ENCODE data around the gene TMEM181.

DNA sequence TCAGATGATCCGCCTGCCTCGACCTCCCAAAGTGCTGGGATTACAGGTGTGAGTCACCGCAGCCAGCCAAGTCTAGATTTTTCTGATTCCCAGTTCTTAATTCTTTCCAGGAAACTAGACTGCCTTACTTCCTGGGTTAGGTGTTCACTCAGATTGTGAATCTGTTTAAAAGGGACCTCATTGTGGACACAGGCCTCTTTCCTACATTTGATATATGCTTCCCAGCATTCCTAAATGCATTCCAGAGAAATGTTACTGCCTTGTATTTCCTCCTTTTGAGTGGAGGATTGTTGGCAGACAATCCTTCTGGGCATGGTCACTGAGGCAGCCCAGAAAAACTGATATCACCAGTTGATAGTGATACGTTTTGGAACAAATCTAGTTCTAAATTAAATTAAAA is 15.7 kb downstream of the TMEM181 start:
- TF ChIP-seq, protein P1, sequence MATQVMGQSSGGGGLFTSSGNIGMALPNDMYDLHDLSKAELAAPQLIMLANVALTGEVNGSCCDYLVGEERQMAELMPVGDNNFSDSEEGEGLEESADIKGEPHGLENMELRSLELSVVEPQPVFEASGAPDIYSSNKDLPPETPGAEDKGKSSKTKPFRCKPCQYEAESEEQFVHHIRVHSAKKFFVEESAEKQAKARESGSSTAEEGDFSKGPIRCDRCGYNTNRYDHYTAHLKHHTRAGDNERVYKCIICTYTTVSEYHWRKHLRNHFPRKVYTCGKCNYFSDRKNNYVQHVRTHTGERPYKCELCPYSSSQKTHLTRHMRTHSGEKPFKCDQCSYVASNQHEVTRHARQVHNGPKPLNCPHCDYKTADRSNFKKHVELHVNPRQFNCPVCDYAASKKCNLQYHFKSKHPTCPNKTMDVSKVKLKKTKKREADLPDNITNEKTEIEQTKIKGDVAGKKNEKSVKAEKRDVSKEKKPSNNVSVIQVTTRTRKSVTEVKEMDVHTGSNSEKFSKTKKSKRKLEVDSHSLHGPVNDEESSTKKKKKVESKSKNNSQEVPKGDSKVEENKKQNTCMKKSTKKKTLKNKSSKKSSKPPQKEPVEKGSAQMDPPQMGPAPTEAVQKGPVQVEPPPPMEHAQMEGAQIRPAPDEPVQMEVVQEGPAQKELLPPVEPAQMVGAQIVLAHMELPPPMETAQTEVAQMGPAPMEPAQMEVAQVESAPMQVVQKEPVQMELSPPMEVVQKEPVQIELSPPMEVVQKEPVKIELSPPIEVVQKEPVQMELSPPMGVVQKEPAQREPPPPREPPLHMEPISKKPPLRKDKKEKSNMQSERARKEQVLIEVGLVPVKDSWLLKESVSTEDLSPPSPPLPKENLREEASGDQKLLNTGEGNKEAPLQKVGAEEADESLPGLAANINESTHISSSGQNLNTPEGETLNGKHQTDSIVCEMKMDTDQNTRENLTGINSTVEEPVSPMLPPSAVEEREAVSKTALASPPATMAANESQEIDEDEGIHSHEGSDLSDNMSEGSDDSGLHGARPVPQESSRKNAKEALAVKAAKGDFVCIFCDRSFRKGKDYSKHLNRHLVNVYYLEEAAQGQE (IDR thresholded peaks at IDR 0.05) = no peak
- TF ChIP-seq NFE2L2 (conservative IDR thresholded peaks at IDR 0.05; ENCODE audit: low read length) (no peak), POLR2A (IDR thresholded peaks at IDR 0.05; ENCODE audit: low read length) (no peak), HDAC2 (IDR thresholded peaks at IDR 0.05) (no peak), SREBF2 (IDR thresholded peaks at IDR 0.05) (no peak), MYC (IDR thresholded peaks at IDR 0.05; ENCODE audit: borderline replicate concordance, low read length) (no peak), PHF8 (IDR thresholded peaks at IDR 0.05; ENCODE audit: borderline replicate concordance, low read depth) (no peak)
- TF ChIP-seq, protein P2, sequence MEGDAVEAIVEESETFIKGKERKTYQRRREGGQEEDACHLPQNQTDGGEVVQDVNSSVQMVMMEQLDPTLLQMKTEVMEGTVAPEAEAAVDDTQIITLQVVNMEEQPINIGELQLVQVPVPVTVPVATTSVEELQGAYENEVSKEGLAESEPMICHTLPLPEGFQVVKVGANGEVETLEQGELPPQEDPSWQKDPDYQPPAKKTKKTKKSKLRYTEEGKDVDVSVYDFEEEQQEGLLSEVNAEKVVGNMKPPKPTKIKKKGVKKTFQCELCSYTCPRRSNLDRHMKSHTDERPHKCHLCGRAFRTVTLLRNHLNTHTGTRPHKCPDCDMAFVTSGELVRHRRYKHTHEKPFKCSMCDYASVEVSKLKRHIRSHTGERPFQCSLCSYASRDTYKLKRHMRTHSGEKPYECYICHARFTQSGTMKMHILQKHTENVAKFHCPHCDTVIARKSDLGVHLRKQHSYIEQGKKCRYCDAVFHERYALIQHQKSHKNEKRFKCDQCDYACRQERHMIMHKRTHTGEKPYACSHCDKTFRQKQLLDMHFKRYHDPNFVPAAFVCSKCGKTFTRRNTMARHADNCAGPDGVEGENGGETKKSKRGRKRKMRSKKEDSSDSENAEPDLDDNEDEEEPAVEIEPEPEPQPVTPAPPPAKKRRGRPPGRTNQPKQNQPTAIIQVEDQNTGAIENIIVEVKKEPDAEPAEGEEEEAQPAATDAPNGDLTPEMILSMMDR (IDR thresholded peaks at IDR 0.05) = no peak
- TF ChIP-seq, protein P3, sequence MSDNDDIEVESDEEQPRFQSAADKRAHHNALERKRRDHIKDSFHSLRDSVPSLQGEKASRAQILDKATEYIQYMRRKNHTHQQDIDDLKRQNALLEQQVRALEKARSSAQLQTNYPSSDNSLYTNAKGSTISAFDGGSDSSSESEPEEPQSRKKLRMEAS (IDR thresholded peaks at IDR 0.05) = no peak
